K562 (cell line): ENCODE data around the gene MCCD1. TPM values are rescaled to one million over a fixed set of nuclear protein-coding genes. Genes with fewer than 3 reads are reported as not detected.

ENCODE experiments used
- CEBPB ChIP-seq: fragments of 450-650 bp; IDR thresholded peaks from 2 replicates; pipeline ENCODE4 v1.6.1; 2016; ENCODE audit warnings: missing genetic modification characterization, missing compliant biosample characterization
- CXXC5 ChIP-seq: fragments of 250-450 bp; sonication (Bioruptor Pico); IDR thresholded peaks from 2 replicates; pipeline ENCODE4 v1.8.0; 2022; ENCODE audit warnings: inconsistent platforms, mild to moderate bottlenecking, moderate library complexity
- ETV5 ChIP-seq: sonication (generic); formaldehyde crosslinking; IDR thresholded peaks from 2 replicates; pipeline ENCODE4 v1.4.0; 2020; ENCODE audit warnings: low read depth, mild to moderate bottlenecking, missing genetic modification reagents
- GABPB2 ChIP-seq: fragments of 250-450 bp; sonication (Bioruptor Pico); conservative IDR thresholded peaks from 2 replicates; pipeline ENCODE4 v1.5.1; 2021; ENCODE audit warnings: mild to moderate bottlenecking
- HNRNPUL1 ChIP-seq: fragments of 200-400 bp; formaldehyde crosslinking; IDR thresholded peaks from 2 replicates; pipeline ENCODE4 v1.6.1; 2017; ENCODE audit warnings: low read length
- JUND ChIP-seq, 2 experiments: IDR thresholded peaks; 2 replicates in 1 of 2; 3 replicates in 1 of 2; pipeline ENCODE4 v1.6.1; 2011; ENCODE audit warnings: borderline replicate concordance in 2 of 2, low read depth in 2 of 2, low read length in 2 of 2, improper control_type of control experiment in 1 of 2, missing biosample characterization in 1 of 2, missing genetic modification characterization in 1 of 2, missing genetic modification reagents in 1 of 2
- LEF1 ChIP-seq: fragments of 450-650 bp; IDR thresholded peaks from 2 replicates; pipeline ENCODE4 v1.6.1; 2016; ENCODE audit warnings: mild to moderate bottlenecking
- MAZ ChIP-seq, 2 experiments: fragments of 450-650 bp in 1 of 2; sonication (generic) in 1 of 2; formaldehyde crosslinking; IDR thresholded peaks in 1 of 2; conservative IDR thresholded peaks in 1 of 2; 2 replicates each; pipeline versions ENCODE4 v1.4.0 to v1.5.0; 2020; ENCODE audit warnings: mild to moderate bottlenecking in 1 of 2, missing genetic modification reagents in 1 of 2
- MBD2 ChIP-seq: sonication (generic); IDR thresholded peaks from 2 replicates; pipeline ENCODE4 v1.6.1; 2016; ENCODE audit warnings: low read depth, borderline replicate concordance
- MTA3 ChIP-seq: fragments of 450-650 bp; formaldehyde crosslinking; IDR thresholded peaks from 2 replicates; pipeline ENCODE4 v1.6.1; 2017; ENCODE audit warnings: mild to moderate bottlenecking, borderline replicate concordance
- NCOR1 ChIP-seq: fragments of 450-650 bp; IDR thresholded peaks from 2 replicates; pipeline ENCODE4 v1.6.1; 2016; ENCODE audit warnings: mild to moderate bottlenecking, moderate library complexity
- NFIC ChIP-seq: fragments of 450-650 bp; IDR thresholded peaks from 2 replicates; pipeline ENCODE4 v1.6.1; 2017; ENCODE audit warnings: mild to moderate bottlenecking, inconsistent platforms
- PHF21A ChIP-seq: fragments of 450-650 bp; IDR thresholded peaks from 2 replicates; pipeline ENCODE4 v1.6.1; 2017; ENCODE audit warnings: low read depth, borderline replicate concordance
- RBBP5 ChIP-seq: fragments of 200-600 bp; sonication (generic); IDR thresholded peaks from 2 replicates; pipeline ENCODE4 v1.6.1; 2012; ENCODE audit warnings: borderline replicate concordance, mild to moderate bottlenecking, low read length, control low read depth, inconsistent platforms; ENCODE audit not compliant: insufficient read depth, poor library complexity, severe bottlenecking
- SMARCE1 ChIP-seq: fragments of 450-650 bp; IDR thresholded peaks from 2 replicates; pipeline ENCODE4 v1.7.1; 2016; ENCODE audit warnings: mild to moderate bottlenecking
- SPI1 ChIP-seq: IDR thresholded peaks from 2 replicates; pipeline ENCODE4 v1.6.1; 2011; ENCODE audit warnings: low read depth, low read length, control low read depth, borderline replicate concordance
- TAL1 ChIP-seq: fragments of 450-650 bp; IDR thresholded peaks from 2 replicates; pipeline ENCODE4 v1.6.1; 2016; ENCODE audit warnings: mild to moderate bottlenecking
- TEAD4 ChIP-seq, 2 experiments: sonication (generic) in 1 of 2; formaldehyde crosslinking in 1 of 2; IDR thresholded peaks; 2 replicates each; pipeline versions ENCODE4 v1.6.1 to v1.8.0; 2012 to 2022; ENCODE audit warnings: borderline replicate concordance in 1 of 2, inconsistent platforms in 1 of 2, low read length in 1 of 2, mild to moderate bottlenecking in 1 of 2, missing genetic modification reagents in 1 of 2
- polyA plus RNA-seq, 8 experiments: library from polyadenylated mRNA; depleted of rRNA in 4 of 8; stranded (reverse) in 5 of 8; unstranded in 3 of 8; fragments of >200 nt; fragmentation: Nextera tagmentation in 2 of 8; fragmentation: Illumina TruSeq in 1 of 8; extraction: Ambion mirVana in 2 of 8; extraction: Trizol in 1 of 8; gene quantifications; 2 replicates each; pipeline versions ENCODE4 v1.2.1 to v1.2.3, GENCODE V29; 2011 to 2014; ENCODE audit warnings: inconsistent platforms in 1 of 8, missing spikeins in 1 of 8
- total RNA-seq, 7 experiments: library from RNA; depleted of rRNA in 6 of 7; stranded (reverse); fragments of >200 nt in 6 of 7; fragmentation: Illumina TruSeq in 2 of 7; extraction: Trizol in 2 of 7; gene quantifications; 2 replicates each; pipeline versions ENCODE4 v1.2.1 to v1.2.3, GENCODE V29; 2011 to 2021; ENCODE audit warnings: low replicate concordance in 1 of 7
- TF ChIP-seq, protein P1 (sequence below): fragments of 450-650 bp; formaldehyde crosslinking; IDR thresholded peaks from 2 replicates; pipeline ENCODE4 v1.4.0; 2020; ENCODE audit warnings: mild to moderate bottlenecking, moderate library complexity
- TF ChIP-seq, protein P2 (sequence below): fragments of 150-350 bp; conservative IDR thresholded peaks from 2 replicates; pipeline ENCODE4 v1.6.1; 2014; ENCODE audit warnings: low read length
- TF ChIP-seq, protein P3 (sequence below): fragments of 250-450 bp; sonication (Bioruptor Pico); IDR thresholded peaks from 2 replicates; pipeline ENCODE4 v1.5.0; 2022; ENCODE audit warnings: mild to moderate bottlenecking

Gene MCCD1
- total and polyA plus RNA-seq, 9 of the 15 experiments (the other 6 are each of a cell fraction or from before 2014, with no cell fraction given), result not detected

DNA sequence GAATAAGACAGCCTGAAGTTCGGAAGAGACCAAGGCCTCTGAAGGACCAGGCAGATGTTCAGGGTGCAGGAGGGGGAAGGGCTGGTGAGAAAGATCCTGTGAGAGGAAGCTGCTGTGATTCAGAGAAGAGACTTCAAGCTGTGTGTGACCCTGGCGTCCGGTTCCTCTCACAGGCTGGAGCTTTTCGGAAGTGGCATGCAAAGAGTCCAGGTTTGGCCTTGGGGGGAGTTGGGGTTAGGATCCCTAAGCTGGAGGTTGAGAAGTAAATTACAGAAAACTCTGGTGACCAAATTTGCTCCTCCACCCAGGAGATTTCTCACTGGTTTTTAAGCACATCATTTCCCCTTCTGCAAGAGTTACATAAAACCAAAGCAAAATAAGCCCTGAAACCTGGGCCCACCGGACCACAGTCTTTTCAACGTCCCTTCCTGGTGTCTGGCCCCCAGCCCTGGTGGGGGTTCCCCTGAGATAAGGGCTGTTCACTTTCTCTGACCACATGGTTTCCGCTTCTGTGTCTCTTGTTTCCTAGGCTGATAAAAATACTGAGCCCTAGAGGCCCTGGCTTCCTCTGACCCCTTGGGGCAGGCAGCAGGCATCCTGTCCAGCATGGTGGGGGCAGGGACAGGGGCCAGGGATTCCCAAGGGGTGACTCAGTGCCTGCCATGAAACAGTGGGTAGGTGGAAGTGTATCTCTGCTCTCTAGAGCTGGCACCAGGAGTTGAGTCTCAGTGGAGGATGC is 31.4 kb downstream of the MCCD1 start (continued):
- TF ChIP-seq TAL1 (peak; percentile 33; the same call in 1 of the 2 replicates), MAZ (CRISPR knock-in tag; conservative IDR thresholded peaks at IDR 0.05 in 1 of 2, IDR thresholded peaks at IDR 0.05 in 1 of 2) (peak; percentile 52 to 80; a peak in 3 of 4 replicates), LEF1 (peak; percentile 71), MBD2 (peak; percentile 6; the same call in 1 of the 2 replicates), SPI1 (peak; percentile 72), GABPB2 (CRISPR knock-in tag) (no peak), MTA3 (peak; percentile 40; the same call in 1 of the 2 replicates), NCOR1 (peak; percentile 82), PHF21A (peak; percentile 23; the same call in 1 of the 2 replicates), CEBPB (tag) (no peak), RBBP5 (peak; percentile 32), ETV5 (CRISPR knock-in tag) (peak; percentile 73; the same call in 1 of the 2 replicates), HNRNPUL1 (no peak), NFIC (peak; percentile 57), JUND (IDR thresholded peaks at IDR 0.05; ENCODE audit: borderline replicate concordance, low read depth, low read length) (peak; percentile 88), JUND (tag; IDR thresholded peaks at IDR 0.05; ENCODE audit: borderline replicate concordance, low read depth, low read length) (peak; percentile 61; the same call in 1 of the 3 replicates), CXXC5 (peak; percentile 61), TEAD4 (IDR thresholded peaks at IDR 0.05; ENCODE audit: low read length) (peak; percentile 60; the same call in 1 of the 2 replicates), TEAD4 (CRISPR knock-in tag; IDR thresholded peaks at IDR 0.05; ENCODE audit: borderline replicate concordance) (no peak), SMARCE1 (peak; percentile 73; the same call in 1 of the 2 replicates)
- TF ChIP-seq, protein P1, sequence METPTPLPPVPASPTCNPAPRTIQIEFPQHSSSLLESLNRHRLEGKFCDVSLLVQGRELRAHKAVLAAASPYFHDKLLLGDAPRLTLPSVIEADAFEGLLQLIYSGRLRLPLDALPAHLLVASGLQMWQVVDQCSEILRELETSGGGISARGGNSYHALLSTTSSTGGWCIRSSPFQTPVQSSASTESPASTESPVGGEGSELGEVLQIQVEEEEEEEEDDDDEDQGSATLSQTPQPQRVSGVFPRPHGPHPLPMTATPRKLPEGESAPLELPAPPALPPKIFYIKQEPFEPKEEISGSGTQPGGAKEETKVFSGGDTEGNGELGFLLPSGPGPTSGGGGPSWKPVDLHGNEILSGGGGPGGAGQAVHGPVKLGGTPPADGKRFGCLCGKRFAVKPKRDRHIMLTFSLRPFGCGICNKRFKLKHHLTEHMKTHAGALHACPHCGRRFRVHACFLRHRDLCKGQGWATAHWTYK (CRISPR knock-in tag), result 0 out of 2 replicates have a peak, but pooled peaks have one; percentile 43
- TF ChIP-seq, protein P2, sequence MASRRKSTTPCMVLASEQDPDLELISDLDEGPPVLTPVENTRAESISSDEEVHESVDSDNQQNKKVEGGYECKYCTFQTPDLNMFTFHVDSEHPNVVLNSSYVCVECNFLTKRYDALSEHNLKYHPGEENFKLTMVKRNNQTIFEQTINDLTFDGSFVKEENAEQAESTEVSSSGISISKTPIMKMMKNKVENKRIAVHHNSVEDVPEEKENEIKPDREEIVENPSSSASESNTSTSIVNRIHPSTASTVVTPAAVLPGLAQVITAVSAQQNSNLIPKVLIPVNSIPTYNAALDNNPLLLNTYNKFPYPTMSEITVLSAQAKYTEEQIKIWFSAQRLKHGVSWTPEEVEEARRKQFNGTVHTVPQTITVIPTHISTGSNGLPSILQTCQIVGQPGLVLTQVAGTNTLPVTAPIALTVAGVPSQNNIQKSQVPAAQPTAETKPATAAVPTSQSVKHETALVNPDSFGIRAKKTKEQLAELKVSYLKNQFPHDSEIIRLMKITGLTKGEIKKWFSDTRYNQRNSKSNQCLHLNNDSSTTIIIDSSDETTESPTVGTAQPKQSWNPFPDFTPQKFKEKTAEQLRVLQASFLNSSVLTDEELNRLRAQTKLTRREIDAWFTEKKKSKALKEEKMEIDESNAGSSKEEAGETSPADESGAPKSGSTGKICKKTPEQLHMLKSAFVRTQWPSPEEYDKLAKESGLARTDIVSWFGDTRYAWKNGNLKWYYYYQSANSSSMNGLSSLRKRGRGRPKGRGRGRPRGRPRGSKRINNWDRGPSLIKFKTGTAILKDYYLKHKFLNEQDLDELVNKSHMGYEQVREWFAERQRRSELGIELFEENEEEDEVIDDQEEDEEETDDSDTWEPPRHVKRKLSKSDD, result no peak
- TF ChIP-seq, protein P3, sequence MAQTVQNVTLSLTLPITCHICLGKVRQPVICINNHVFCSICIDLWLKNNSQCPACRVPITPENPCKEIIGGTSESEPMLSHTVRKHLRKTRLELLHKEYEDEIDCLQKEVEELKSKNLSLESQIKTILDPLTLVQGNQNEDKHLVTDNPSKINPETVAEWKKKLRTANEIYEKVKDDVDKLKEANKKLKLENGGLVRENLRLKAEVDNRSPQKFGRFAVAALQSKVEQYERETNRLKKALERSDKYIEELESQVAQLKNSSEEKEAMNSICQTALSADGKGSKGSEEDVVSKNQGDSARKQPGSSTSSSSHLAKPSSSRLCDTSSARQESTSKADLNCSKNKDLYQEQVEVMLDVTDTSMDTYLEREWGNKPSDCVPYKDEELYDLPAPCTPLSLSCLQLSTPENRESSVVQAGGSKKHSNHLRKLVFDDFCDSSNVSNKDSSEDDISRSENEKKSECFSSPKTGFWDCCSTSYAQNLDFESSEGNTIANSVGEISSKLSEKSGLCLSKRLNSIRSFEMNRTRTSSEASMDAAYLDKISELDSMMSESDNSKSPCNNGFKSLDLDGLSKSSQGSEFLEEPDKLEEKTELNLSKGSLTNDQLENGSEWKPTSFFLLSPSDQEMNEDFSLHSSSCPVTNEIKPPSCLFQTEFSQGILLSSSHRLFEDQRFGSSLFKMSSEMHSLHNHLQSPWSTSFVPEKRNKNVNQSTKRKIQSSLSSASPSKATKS (CRISPR knock-in tag), result no peak
